ENCODE results near the gene HMGXB4.

HMGXB4 gene

DNA sequence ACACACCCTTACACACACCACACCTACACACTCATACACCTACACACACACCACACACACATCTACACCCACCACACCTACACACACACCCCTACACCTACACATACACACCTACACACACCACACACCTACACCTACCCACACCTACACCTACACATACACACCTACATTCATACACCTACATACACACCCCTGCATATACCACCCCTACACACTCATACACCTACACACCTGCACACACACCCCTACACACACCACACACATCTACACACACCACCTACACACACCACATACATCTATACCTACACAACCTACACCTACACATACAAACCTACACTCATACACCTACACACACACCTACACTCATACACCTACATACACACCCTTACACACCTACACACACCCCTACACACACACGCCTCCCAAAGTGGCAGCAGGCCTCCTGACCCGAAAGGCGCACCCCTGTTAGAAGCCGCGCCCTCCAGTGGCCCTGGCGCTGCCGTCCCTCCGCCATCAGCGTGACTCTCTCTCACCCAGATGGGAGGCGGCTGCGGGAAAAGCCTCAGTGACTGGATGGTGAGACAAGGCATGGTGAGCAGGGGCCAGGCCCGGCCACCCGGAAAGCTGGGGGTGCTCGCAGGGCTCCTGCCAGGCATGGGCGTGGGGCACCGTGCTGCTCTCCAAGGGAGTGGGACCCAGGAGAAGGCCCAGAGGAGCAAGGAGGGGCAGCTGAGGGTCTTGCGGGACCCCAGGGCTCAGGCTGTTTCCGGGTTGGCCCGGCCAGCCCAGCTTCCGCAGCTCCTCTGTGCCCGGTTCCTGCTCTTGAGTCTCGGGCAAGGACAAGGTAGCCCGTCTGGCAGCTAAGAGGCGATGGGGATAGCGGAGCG lies 86.6 kb downstream of the HMGXB4 start:
- H3K36me3 ChIP-seq = peaks cover 48 to 99% (median 86%) of the 10 kb centered on the region in 3 donors
- intact Hi-C loops (cut with DNase I; ENCODE audit: low total_unique reads) = loop anchor here (10.0 kb wide), 1 partner anchor 71 kb away; no protein-coding TSS in a partner anchor

DNA sequence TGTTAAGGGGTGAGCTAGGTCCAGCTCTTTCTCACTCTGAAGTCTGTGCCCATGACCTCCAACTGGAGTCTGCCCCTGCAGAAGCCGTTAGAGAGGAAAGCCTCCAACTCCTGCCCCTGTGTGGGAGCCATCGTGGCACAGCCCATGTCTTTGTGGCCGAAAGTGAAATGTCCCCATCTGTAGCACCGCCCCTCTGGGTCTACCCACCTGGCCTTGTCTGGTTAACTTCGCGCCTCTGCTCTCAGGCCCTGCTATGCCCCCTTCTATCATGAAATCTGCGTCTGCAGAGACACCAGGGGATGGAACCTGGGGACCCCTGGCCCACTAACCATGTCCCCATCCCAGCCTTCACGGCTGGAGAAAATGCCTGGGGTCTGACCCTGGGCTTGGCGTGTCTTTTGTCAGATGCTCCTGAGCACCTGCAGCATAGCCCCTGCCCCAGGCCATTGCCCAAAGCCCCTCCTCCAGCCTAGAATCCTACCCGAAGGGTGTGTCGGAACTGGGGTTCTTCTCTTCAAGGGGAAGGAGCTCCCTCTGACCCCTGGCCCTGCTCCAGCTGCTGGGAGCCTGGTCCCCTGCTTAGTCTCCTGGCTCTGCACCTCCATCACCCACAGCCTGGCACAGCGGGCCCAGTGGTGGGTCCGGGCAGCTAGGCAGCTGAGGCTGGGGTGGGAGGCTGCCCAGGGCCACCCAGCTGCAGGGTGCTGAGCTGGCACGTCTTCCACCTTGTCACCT lies 87.8 kb downstream of the HMGXB4 start:
- Histone ChIP-seq H3K27ac (no peak overlapping the region), H3K4me1 (peaks cover 0 to 10% (median 2%) of the 10 kb centered on the region in 4 donors), H3K9me3 (no peaks in the 10 kb centered on the region), H3K27me3 (no peaks in the 10 kb centered on the region), H3K36me3 (peaks cover 40 to 87% (median 80%) of the 10 kb centered on the region in 3 donors), H3K4me3 (no peak overlapping the region)
- TF ChIP-seq, protein P1, sequence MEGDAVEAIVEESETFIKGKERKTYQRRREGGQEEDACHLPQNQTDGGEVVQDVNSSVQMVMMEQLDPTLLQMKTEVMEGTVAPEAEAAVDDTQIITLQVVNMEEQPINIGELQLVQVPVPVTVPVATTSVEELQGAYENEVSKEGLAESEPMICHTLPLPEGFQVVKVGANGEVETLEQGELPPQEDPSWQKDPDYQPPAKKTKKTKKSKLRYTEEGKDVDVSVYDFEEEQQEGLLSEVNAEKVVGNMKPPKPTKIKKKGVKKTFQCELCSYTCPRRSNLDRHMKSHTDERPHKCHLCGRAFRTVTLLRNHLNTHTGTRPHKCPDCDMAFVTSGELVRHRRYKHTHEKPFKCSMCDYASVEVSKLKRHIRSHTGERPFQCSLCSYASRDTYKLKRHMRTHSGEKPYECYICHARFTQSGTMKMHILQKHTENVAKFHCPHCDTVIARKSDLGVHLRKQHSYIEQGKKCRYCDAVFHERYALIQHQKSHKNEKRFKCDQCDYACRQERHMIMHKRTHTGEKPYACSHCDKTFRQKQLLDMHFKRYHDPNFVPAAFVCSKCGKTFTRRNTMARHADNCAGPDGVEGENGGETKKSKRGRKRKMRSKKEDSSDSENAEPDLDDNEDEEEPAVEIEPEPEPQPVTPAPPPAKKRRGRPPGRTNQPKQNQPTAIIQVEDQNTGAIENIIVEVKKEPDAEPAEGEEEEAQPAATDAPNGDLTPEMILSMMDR (IDR thresholded peaks at IDR 0.05) = no peak
- intact Hi-C loops (cut with DNase I; ENCODE audit: low total_unique reads) = loop anchor here (10.0 kb wide), 1 partner anchor 70 kb away; no protein-coding TSS in a partner anchor
- DNase-seq = no peak

More for the DNA sequence above, 86.6 kb downstream of the HMGXB4 start:
- Histone ChIP-seq H3K27me3 (no peaks in the 10 kb centered on the region), H3K9me3 (no peaks in the 10 kb centered on the region), H3K27ac (no peak overlapping the region), H3K4me1 (no peaks in the 10 kb centered on the region), H3K4me3 (no peak overlapping the region)
- TF ChIP-seq, protein P1 (IDR thresholded peaks at IDR 0.05) = no peak
- DNase-seq = no peak
